HG03196 (cell line): ENCODE measurements around the gene CORO1C.

ENCODE experiments used
- ATAC-seq: cut with Tn5 transposase; IDR thresholded peaks from one replicate; pipeline ENCODE4 v1.9.1; 2021; ENCODE audit not compliant: unreplicated experiment

The CORO1C gene

GRCh38 chr12:108700833-108701541 is 30.3 kb downstream of the CORO1C start:
- ATAC-seq: no peak

GRCh38 chr12:108699955-108700563 is 31.3 kb downstream of the CORO1C start:
- ATAC-seq: no peak

DNA sequence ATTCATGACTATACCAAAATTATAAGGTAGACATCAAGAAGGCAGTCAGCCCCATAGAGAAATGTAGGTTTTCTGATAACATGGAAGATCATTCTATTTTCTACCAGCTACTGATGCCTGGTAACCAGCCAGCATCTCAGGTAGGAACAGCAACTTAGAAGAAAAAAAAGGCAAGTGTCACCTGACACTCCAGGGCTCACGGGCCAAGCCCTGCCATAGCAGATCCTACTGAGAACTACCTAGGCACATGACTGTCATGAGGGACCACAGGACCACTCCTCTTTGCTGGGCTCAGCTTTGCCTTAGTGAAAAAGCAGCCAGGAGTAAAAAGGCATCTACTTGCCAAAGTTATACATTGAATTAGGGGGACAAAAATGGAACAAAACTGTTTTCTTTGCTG is 33.4 kb downstream of the CORO1C start:
- ATAC-seq: no peak

- ATAC-seq: no peak
Observed at GRCh38 chr12:108696996-108697290, 34.4 kb downstream of the CORO1C start.

GRCh38 chr12:108696111-108696995 is 35.0 kb downstream of the CORO1C start:
- ATAC-seq: no peak

- ATAC-seq: no peak
Observed at GRCh38 chr12:108694812-108695278, 36.5 kb downstream of the CORO1C start.

DNA sequence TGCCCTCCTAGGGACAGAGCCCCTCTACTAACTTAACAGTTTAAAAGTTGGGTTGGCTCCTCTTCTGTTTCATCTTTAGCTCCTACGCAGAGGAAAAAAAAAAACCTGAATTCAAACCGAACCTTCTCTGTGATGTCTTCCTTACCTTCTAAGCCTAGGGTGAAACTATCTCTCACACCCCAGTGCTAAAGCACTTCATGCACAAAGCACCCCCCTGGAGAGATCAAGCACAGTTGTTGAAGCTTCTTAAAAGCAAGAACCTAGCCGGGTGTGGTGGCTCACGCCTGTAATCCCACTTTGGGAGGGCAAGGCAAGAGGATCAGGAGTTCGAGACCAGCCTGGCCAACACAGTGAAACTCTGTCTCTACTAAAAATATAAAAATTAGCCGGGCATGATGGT is 37.6 kb downstream of the CORO1C start:
- no peak for ATAC-seq

DNA sequence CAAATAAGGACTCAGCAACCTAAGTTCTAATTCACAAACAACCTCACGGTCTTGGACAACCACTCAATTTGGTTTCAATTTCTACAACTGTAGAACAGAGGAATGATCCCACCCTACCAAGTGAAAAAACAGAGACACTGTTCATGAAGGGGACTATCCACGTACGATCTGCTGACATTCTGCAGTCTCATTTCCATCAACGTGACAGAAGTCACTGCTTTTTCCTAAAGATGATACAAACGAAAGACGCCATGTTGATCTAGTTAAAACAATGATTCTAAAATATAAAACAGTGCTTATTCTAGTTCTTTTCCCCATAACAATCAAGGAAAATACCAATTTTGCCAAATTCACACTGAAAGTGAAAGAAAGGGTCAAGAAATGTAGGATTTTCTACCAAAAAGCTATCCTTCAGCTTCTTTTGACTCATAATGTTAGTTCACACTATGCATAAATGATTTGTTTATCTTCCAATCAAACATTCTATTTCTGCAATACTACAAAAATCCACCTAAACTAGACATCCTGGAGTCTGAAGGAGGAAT is 38.1 kb downstream of the CORO1C start:
- no peak for ATAC-seq

DNA sequence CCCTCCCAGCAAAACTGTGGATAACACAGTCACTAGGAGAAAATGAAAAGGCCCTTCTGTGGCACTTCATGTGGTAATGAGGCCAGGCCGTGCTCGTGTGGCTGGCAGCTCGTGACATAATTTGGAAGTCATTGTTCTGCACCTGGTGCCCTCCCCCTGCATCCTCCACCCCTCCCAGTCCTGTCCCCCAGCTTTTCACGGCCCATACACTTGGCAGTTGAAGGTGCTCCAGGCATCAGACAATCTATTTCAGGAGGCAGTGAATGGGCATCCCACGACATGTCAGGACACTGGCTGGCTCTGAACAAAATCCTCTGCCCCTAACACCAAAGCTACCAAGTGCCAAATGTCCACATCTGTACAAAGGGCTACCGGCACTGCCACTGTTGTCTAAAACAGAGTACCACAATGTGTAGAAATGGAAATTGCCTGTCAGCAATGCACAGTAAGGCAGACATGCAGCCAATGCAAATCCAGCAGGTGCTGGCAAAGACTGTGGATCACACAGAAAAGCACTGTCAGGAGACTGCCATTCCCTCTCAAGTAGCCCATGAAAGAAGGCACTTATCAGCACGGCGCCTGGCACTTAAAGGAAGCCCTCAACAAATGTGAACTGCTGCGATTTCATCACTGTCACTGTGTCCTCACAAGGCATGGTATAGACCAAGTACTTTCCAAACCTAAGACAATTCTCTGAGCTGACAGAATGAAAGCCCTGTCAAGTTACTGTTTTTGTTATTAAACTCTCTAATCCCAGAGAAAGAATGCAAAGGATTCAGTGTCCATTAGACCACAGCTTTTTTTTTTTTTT is 39.1 kb downstream of the CORO1C start:
- ATAC-seq: peak; percentile 17

GRCh38 chr12:108691175-108691997 is 39.9 kb downstream of the CORO1C start:
- peak; percentile 63 for ATAC-seq

- ATAC-seq: no peak
Observed at GRCh38 chr12:108690542-108691174, 40.7 kb downstream of the CORO1C start.

GRCh38 chr12:108690191-108690518 is 41.2 kb downstream of the CORO1C start:
- no peak for ATAC-seq

- ATAC-seq: no peak
Observed at GRCh38 chr12:108689314-108690190, 41.8 kb downstream of the CORO1C start.

- no peak for ATAC-seq
Observed at GRCh38 chr12:108686780-108687179, 44.5 kb downstream of the CORO1C start.

DNA sequence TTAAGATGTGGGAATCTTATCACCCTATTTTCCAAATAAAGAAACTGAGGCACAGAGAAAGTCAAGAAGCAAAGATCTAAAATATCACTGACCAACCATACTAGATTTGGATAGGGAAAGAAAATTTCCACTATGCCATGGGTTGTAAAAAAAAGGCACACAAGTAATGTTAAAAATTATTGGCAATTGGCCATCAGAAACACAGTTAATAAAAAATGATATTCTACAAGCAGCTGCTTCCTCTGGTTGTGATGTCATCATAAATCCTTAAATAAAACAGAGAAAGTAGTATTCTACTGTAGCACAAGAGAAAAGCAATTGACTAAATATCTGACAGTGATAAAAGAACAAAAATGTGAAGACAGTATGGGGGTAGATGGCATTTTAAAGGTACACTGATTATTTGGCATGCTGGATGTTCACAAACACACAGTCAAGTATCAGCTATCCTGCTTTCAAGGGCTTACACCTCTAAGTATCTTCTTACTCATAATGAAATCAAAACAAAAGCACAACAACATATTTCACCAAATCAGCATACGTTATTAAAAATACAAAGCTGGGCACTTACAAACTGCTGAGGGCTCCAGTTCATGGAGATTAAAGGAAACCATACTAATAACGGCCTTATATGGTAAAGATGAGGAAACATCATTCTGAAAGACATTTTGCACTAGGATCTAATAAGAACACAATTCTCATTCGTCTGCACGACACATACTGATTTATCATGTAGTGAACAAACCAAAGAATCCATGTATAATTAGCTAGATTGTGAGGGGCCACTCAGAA is 45.7 kb downstream of the CORO1C start:
- ATAC-seq: no peak

- ATAC-seq: no peak
Observed at GRCh38 chr12:108683906-108684556, 47.3 kb downstream of the CORO1C start.

DNA sequence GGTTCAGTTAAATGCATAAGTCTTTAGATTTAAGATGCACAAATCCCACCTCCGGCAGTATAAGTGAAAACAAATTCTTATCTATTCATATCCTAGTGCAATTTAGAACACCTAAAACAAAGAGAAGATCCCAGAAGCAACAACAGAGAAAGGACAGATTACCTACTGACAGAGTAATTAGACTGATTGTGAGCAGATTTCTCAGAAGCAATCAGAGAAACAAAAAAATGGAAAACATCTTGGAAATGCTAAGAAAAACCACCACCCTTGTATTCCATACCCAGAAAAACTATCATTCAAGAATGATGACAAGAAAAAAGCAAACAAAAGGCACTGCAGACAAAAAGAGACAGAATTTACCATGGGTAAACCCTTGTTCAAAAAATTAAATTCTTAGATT is 50.0 kb downstream of the CORO1C start:
- ATAC-seq: no peak
